HG03520 (cell line): Measurements from ENCODE around the gene TATDN2.
"Not testable (repeated sequence)": the region's sequence is repeated elsewhere in the genome, so short reads cannot be mapped to it uniquely, and the experiment has no call there.

Source experiments
- ATAC-seq: cut with Tn5 transposase; IDR thresholded peaks from one replicate; pipeline ENCODE4 v1.9.1; 2021; ENCODE audit warnings: mild to moderate bottlenecking, moderate library complexity; ENCODE audit not compliant: unreplicated experiment

TATDN2 gene

GRCh38 chr3:10288575-10288960, 40.3 kb downstream of the TATDN2 start:
- no peak for ATAC-seq

- ATAC-seq: no peak
Measured at GRCh38 chr3:10289077-10289476, 40.8 kb downstream of the TATDN2 start.

GRCh38 chr3:10289787-10290355, 41.6 kb downstream of the TATDN2 start:
- no peak for ATAC-seq

- no peak for ATAC-seq
Measured at GRCh38 chr3:10290481-10291176, 42.4 kb downstream of the TATDN2 start.

- ATAC-seq: no peak
Measured at GRCh38 chr3:10291641-10292040, 43.4 kb downstream of the TATDN2 start.

GRCh38 chr3:10292505-10293419, 44.5 kb downstream of the TATDN2 start, which contains the start of gene GHRL:
Gene GHRL, minus strand, starts transcription at chr3:10292947. Its CDS starts 2,767 bp downstream, at chr3:10290180.
- peak; percentile 68 for ATAC-seq

- no peak for ATAC-seq
Measured at GRCh38 chr3:10294030-10294586, 45.8 kb downstream of the TATDN2 start.

GRCh38 chr3:10298064-10298463, 49.8 kb downstream of the TATDN2 start:
- not testable (repeated sequence) for ATAC-seq

GRCh38 chr3:10299175-10299574, 50.9 kb downstream of the TATDN2 start:
- ATAC-seq: no peak

GRCh38 chr3:10299679-10300078, 51.4 kb downstream of the TATDN2 start:
- ATAC-seq: no peak

GRCh38 chr3:10300087-10300486, 51.8 kb downstream of the TATDN2 start:
- no peak for ATAC-seq

- no peak for ATAC-seq
Measured at GRCh38 chr3:10303105-10303504, 54.8 kb downstream of the TATDN2 start.

- no peak for ATAC-seq
Measured at GRCh38 chr3:10303785-10304184, 55.5 kb downstream of the TATDN2 start.

- ATAC-seq: no peak
Measured at GRCh38 chr3:10304905-10305304, 56.6 kb downstream of the TATDN2 start.

- ATAC-seq: no peak
Measured at GRCh38 chr3:10305331-10305902, 57.2 kb downstream of the TATDN2 start.

GRCh38 chr3:10306156-10306555, 57.9 kb downstream of the TATDN2 start:
- no peak for ATAC-seq

GRCh38 chr3:10308678-10309077, 60.4 kb downstream of the TATDN2 start:
- ATAC-seq: no peak

- no peak for ATAC-seq
Measured at GRCh38 chr3:10309736-10310135, 61.5 kb downstream of the TATDN2 start.

GRCh38 chr3:10310578-10310977, 62.3 kb downstream of the TATDN2 start:
- no peak for ATAC-seq

GRCh38 chr3:10311710-10312109, 63.5 kb downstream of the TATDN2 start:
- ATAC-seq: no peak

GRCh38 chr3:10312391-10312790, 64.1 kb downstream of the TATDN2 start:
- no peak for ATAC-seq
